DOHH2 (cell line): ENCODE measurements around the gene PTPRC.
A peak's percentile ranks its signal among the peaks of the same experiment; 100 is the strongest.

Experiments
- H3F3A ChIP-seq: fragments of 200-600 bp; sonication (generic), shearing (Covaris generic); 2 replicates; pipeline ENCODE4 v1.6.0; 2016; ENCODE audit warnings: antibody characterized with exemption, mild to moderate bottlenecking; ENCODE audit not compliant: control insufficient read depth, insufficient read depth
- H3K27ac ChIP-seq: fragments of 200-600 bp; sonication (generic); 2 replicates; pipeline ENCODE4 v1.5.1; 2014; ENCODE audit warnings: low read depth, mild to moderate bottlenecking, low read length, moderate library complexity
- H3K27me3 ChIP-seq: fragments of 200-600 bp; sonication (generic); 2 replicates; pipeline ENCODE4 v1.6.1; 2014; ENCODE audit warnings: mild to moderate bottlenecking, low read length, mixed read lengths; ENCODE audit not compliant: control insufficient read depth
- H3K36me3 ChIP-seq: fragments of 200-600 bp; sonication (generic); 2 replicates; pipeline ENCODE4 v1.6.1; 2014; ENCODE audit warnings: mild to moderate bottlenecking, low read length, moderate library complexity, mixed read lengths; ENCODE audit not compliant: control insufficient read depth
- H3K4me1 ChIP-seq: fragments of 200-600 bp; sonication (generic); 2 replicates; pipeline ENCODE4 v1.6.1; 2014; ENCODE audit warnings: mild to moderate bottlenecking, low read length, mixed read lengths; ENCODE audit not compliant: control insufficient read depth
- H3K4me2 ChIP-seq: fragments of 200-600 bp; sonication (generic); 2 replicates; pipeline ENCODE4 v1.6.0; 2014; ENCODE audit warnings: mild to moderate bottlenecking, low read length, moderate library complexity
- H3K4me3 ChIP-seq: fragments of 200-600 bp; sonication (generic); 2 replicates; pipeline ENCODE4 v1.5.1; 2014; ENCODE audit warnings: mild to moderate bottlenecking, low read length, mixed read lengths
- H3K79me2 ChIP-seq: fragments of 200-600 bp; sonication (generic); 2 replicates; pipeline ENCODE4 v1.6.1; 2014; ENCODE audit warnings: mild to moderate bottlenecking, low read length, mixed read lengths; ENCODE audit not compliant: control insufficient read depth
- H3K9me2 ChIP-seq: fragments of 200-600 bp; sonication (generic); replicated peaks from 2 replicates; pipeline ENCODE4 v1.6.1; 2014; ENCODE audit warnings: mild to moderate bottlenecking, low read length, mixed read lengths; ENCODE audit not compliant: control insufficient read depth
- H3K9me3 ChIP-seq: fragments of 200-600 bp; sonication (generic); 2 replicates; pipeline ENCODE4 v1.6.1; 2014; ENCODE audit warnings: antibody characterized with exemption, low read length, mixed read lengths; ENCODE audit not compliant: control insufficient read depth, insufficient read depth
- H4K20me1 ChIP-seq: fragments of 200-600 bp; sonication (generic); 2 replicates; pipeline ENCODE4 v1.6.0; 2014; ENCODE audit warnings: low read depth, mild to moderate bottlenecking, antibody characterized with exemption, low read length, moderate library complexity; ENCODE audit not compliant: control insufficient read depth, insufficient read depth
- EZH2phosphoT487 ChIP-seq: fragments of 200-600 bp; sonication (generic); IDR thresholded peaks from 2 replicates; pipeline ENCODE4 v1.6.1; 2017; ENCODE audit warnings: borderline replicate concordance, mild to moderate bottlenecking, antibody characterized with exemption, low read length, moderate library complexity, mixed read lengths
- TF ChIP-seq, protein P1 (sequence below): fragments of 200-600 bp; sonication (generic); IDR thresholded peaks from one replicate; pipeline ENCODE4 v1.5.1; 2014; ENCODE audit warnings: antibody characterized with exemption, mild to moderate bottlenecking, low read depth, low read length; ENCODE audit not compliant: poor library complexity, severe bottlenecking

Gene PTPRC

DNA sequence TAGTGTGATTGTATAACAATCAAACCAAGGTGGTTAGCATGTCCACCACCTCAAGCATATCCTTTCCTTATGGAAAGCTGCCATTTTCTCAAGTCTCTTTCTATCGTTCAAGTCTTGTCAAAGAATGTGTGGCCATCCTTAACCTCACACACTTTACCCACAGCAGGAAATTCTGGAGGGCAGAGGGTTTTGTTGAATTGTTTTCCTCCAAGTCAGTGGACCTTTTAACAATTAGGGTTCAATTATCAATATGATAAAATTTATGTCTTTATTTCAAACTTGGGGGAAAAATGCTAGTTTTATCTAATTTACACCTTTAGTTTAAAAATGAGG, 14.2 kb upstream of the PTPRC start:
- no peaks in the 10 kb centered on the region for H3K9me3 ChIP-seq
- peaks cover 100% of the 10 kb centered on the region for H3K4me1 ChIP-seq
- H3K4me3 ChIP-seq = peak overlapping the region; percentile 72
- no peaks in the 10 kb centered on the region for H4K20me1 ChIP-seq
- peaks cover 6% of the 10 kb centered on the region; the same call in 1 of the 2 replicates for H3K36me3 ChIP-seq
- H3K79me2 ChIP-seq = peaks cover 31% of the 10 kb centered on the region
- peak overlapping the region; percentile 96 for H3K4me2 ChIP-seq
- H3K27me3 ChIP-seq = no peaks in the 10 kb centered on the region
- TF ChIP-seq, protein P1, sequence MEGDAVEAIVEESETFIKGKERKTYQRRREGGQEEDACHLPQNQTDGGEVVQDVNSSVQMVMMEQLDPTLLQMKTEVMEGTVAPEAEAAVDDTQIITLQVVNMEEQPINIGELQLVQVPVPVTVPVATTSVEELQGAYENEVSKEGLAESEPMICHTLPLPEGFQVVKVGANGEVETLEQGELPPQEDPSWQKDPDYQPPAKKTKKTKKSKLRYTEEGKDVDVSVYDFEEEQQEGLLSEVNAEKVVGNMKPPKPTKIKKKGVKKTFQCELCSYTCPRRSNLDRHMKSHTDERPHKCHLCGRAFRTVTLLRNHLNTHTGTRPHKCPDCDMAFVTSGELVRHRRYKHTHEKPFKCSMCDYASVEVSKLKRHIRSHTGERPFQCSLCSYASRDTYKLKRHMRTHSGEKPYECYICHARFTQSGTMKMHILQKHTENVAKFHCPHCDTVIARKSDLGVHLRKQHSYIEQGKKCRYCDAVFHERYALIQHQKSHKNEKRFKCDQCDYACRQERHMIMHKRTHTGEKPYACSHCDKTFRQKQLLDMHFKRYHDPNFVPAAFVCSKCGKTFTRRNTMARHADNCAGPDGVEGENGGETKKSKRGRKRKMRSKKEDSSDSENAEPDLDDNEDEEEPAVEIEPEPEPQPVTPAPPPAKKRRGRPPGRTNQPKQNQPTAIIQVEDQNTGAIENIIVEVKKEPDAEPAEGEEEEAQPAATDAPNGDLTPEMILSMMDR = no peak
- TF ChIP-seq EZH2phosphoT487 = no peak
- peak overlapping the region; percentile 100 for H3K27ac ChIP-seq
- peaks cover 62% of the 10 kb centered on the region for H3F3A ChIP-seq
- no peaks in the 10 kb centered on the region for H3K9me2 ChIP-seq

DNA sequence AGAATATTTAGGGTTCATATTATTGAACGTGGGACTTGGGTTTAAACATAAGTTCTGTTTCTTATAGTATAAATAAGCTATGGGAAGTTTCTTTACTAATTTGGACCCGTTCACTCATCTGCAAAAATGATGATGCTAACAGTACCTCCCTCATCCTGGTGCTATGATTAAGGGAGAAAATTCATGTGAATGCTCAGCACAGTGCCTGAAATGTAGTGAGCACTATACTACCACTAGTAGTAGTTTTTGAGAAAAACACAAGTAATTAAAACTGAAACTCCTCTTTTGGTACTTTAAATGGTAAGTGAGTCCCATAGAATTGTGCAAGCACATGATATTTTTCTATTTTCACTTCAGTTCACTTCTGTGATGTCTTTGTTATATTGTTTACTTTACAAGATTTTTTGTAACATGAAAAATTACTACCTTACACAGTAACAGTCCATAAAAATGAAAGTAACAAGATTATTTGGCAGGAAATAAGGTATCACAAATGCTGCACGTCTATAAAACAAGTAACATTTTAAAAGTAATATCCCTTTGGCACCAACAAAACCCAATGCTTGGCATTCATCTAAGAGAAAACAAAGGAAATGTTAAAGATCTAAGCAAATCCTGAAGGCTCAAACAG, 11.3 kb upstream of the PTPRC start:
- no peaks in the 10 kb centered on the region for H3K27me3 ChIP-seq
- H4K20me1 ChIP-seq = no peaks in the 10 kb centered on the region
- H3K4me1 ChIP-seq = peaks cover 100% of the 10 kb centered on the region
- H3K4me3 ChIP-seq = peak overlapping the region; percentile 61
- peak overlapping the region; percentile 96 for H3K4me2 ChIP-seq
- H3K36me3 ChIP-seq = peaks cover 6% of the 10 kb centered on the region; the same call in 1 of the 2 replicates
- TF ChIP-seq EZH2phosphoT487 = no peak
- TF ChIP-seq, protein P1 = no peak
- H3K27ac ChIP-seq = peak overlapping the region; percentile 100
- H3F3A ChIP-seq = peaks cover 56% of the 10 kb centered on the region
- peaks cover 46% of the 10 kb centered on the region for H3K79me2 ChIP-seq
- H3K9me3 ChIP-seq = no peaks in the 10 kb centered on the region
- H3K9me2 ChIP-seq = no peaks in the 10 kb centered on the region

DNA sequence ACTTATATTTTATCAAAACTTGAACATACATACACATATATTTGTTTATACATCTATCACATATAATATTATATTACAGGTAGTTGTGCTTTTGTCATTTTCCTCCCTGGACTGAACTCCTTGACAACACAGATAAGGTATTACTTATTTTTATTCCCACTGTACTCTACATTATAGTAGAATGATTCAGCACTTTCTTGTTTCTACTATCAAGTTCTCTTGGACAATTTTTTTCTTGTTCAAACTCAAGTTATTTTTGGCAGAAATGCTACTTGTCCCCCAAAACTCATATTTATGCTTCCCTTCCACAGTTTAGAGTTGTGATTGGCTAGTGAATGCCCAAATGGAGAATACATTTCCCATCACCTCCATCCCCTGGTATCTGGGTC, 10.8 kb upstream of the PTPRC start:
- peaks cover 51% of the 10 kb centered on the region for H3F3A ChIP-seq
- H3K79me2 ChIP-seq = peaks cover 51% of the 10 kb centered on the region
- no peaks in the 10 kb centered on the region for H4K20me1 ChIP-seq
- H3K36me3 ChIP-seq = peaks cover 7% of the 10 kb centered on the region
- H3K9me3 ChIP-seq = no peaks in the 10 kb centered on the region
- peaks cover 100% of the 10 kb centered on the region for H3K4me1 ChIP-seq
- no peak for TF ChIP-seq EZH2phosphoT487
- TF ChIP-seq, protein P1 = no peak
- peak overlapping the region; percentile 100 for H3K27ac ChIP-seq
- H3K9me2 ChIP-seq = no peaks in the 10 kb centered on the region
- H3K4me3 ChIP-seq = peak overlapping the region; percentile 61
- no peaks in the 10 kb centered on the region for H3K27me3 ChIP-seq
- peak overlapping the region; percentile 96 for H3K4me2 ChIP-seq
